ENCODE measurements around the gene PRKCE. TPM values are rescaled to one million over a fixed set of nuclear protein-coding genes. Genes with fewer than 3 reads are reported as not detected.

The PRKCE gene
- total and polyA plus RNA-seq, 4 experiments from 2014 or later, result 1.8 to 21.7 (median 11.0) TPM

- Mint-ChIP-seq H3K4me3 (no peak overlapping the region), H3K27ac (no peak overlapping the region), H3K27me3 (no peaks in the 10 kb centered on the region), H3K4me1 (no peaks in the 10 kb centered on the region), H3K9me3 (peaks cover 0 to 2% (median 0%) of the 10 kb centered on the region in 8 donors), H3K36me3 (no peaks in the 10 kb centered on the region)
- POLR2A ChIA-PET (ENCODE audit: partially characterized antibody), result no interaction called here
- DNase-seq, result no peak
- Histone ChIP-seq H3K27me3 (ENCODE audit: insufficient read depth, low read length) (no peaks in the 10 kb centered on the region), H3K4me1 (ENCODE audit: insufficient read depth, low read length) (no peaks in the 10 kb centered on the region), H3K36me3 (ENCODE audit: insufficient read depth, low read length) (no peaks in the 10 kb centered on the region), H3K4me3 (ENCODE audit: low read length in 2 of 2) (no peak overlapping the region), H3K27ac (ENCODE audit: low read depth, low read length) (no peak overlapping the region), H3K9me3 (ENCODE audit: control insufficient read depth in 1 of 2, low read length in 2 of 2) (no peaks in the 10 kb centered on the region)
- intact Hi-C loops (cut with micrococcal nuclease), result no loop called here
- CTCF ChIA-PET (ENCODE audit: partially characterized antibody), result no interaction called here
Observed at GRCh38 chr2:46135228-46135855, 483.9 kb downstream of the PRKCE start.

DNA sequence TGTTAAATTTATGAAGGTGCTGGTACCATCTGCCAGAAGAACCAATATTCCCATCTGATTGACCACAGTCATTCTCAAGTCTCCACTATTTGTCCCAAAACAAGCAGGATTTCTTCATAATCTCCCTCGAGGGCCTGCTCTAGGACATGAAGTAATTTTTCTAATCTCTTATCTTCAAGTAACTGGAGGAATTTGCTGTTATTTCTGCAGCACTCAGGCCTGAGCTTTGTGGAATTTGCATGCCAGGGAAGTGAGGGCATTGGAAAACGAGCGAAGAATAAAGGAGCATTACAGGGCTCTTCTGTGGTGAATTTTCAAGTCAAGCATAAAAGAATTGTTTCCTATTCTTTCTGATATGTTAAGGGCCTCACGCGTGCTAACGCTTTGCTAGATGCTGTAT, 484.5 kb downstream of the PRKCE start:
- no peaks in the 10 kb centered on the region for H3K36me3 Mint-ChIP-seq
- POLR2A ChIA-PET (ENCODE audit: partially characterized antibody), result no interaction called here
- H3K27ac ChIP-seq (ENCODE audit: low read depth, low read length), result no peak overlapping the region
- no peaks in the 10 kb centered on the region for H3K4me1 Mint-ChIP-seq
- no peak for DNase-seq
- H3K9me3 ChIP-seq (ENCODE audit: control insufficient read depth in 1 of 2, low read length in 2 of 2), result no peaks in the 10 kb centered on the region
- H3K4me1 ChIP-seq (ENCODE audit: insufficient read depth, low read length), result no peaks in the 10 kb centered on the region
- no peaks in the 10 kb centered on the region for H3K27me3 ChIP-seq (ENCODE audit: insufficient read depth, low read length)
- CTCF ChIA-PET (ENCODE audit: partially characterized antibody), result no interaction called here
- H3K4me3 ChIP-seq (ENCODE audit: low read length in 2 of 2), result no peak overlapping the region
- peaks cover 0 to 2% (median 0%) of the 10 kb centered on the region in 8 donors for H3K9me3 Mint-ChIP-seq
- H3K4me3 Mint-ChIP-seq, result no peak overlapping the region
- no peak overlapping the region for H3K27ac Mint-ChIP-seq
- H3K36me3 ChIP-seq (ENCODE audit: insufficient read depth, low read length), result no peaks in the 10 kb centered on the region
- no peaks in the 10 kb centered on the region for H3K27me3 Mint-ChIP-seq
- intact Hi-C loops (cut with micrococcal nuclease), result no loop called here

DNA sequence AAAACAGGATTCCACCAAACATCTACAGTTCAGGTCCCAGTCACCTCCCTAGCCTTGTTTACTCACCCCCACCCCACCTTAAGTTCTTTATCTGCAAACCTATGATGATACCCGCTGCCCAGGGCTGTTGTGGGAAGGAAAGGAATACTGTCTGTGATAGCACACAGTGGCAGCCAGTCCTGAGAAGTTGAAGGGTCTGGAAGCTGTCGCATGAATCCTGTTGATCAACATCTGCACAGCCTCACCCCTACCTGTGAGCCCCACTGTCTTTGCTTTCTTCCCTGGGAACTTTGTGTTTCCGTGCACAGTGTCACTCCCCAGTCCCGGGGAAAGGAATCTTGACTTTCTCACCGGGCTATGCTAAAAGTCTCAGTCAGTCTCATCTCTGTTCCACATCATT, 485.0 kb downstream of the PRKCE start:
- no peak overlapping the region for H3K27ac Mint-ChIP-seq
- peaks cover 0 to 2% (median 0%) of the 10 kb centered on the region in 8 donors for H3K9me3 Mint-ChIP-seq
- Histone ChIP-seq H3K36me3 (ENCODE audit: insufficient read depth, low read length) (no peaks in the 10 kb centered on the region), H3K27me3 (ENCODE audit: insufficient read depth, low read length) (no peaks in the 10 kb centered on the region), H3K4me1 (ENCODE audit: insufficient read depth, low read length) (no peaks in the 10 kb centered on the region), H3K9me3 (ENCODE audit: control insufficient read depth in 1 of 2, low read length in 2 of 2) (no peaks in the 10 kb centered on the region), H3K27ac (ENCODE audit: low read depth, low read length) (no peak overlapping the region), H3K4me3 (ENCODE audit: low read length in 2 of 2) (no peak overlapping the region)
- no peaks in the 10 kb centered on the region for H3K27me3 Mint-ChIP-seq
- H3K4me1 Mint-ChIP-seq, result no peaks in the 10 kb centered on the region
- ChIA-PET POLR2A (ENCODE audit: partially characterized antibody) (no interaction called here), CTCF (ENCODE audit: partially characterized antibody) (no interaction called here)
- no peak overlapping the region for H3K4me3 Mint-ChIP-seq
- DNase-seq, result no peak
- no peaks in the 10 kb centered on the region for H3K36me3 Mint-ChIP-seq
- intact Hi-C loops (cut with micrococcal nuclease), result no loop called here

DNA sequence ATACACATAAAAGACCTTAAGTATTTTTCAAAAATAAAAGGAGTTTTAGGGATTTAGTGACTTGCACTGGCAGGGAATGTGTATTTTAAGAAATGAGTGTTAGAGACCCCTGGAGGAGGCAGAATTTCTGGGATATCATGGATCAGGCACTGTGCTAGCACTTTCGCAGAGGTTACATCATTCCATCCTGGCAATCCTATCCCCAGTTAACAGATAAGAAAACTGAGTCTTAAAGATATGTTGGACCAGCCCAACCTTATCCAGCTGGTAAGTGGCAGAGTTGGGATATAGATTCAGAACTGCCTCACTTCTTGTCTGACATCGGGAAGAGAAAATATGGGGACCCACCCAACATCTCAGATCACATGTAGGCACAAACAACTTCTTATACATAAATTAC, 485.5 kb downstream of the PRKCE start:
- no peak overlapping the region for H3K4me3 ChIP-seq (ENCODE audit: low read length in 2 of 2)
- H3K4me1 ChIP-seq (ENCODE audit: insufficient read depth, low read length), result no peaks in the 10 kb centered on the region
- Mint-ChIP-seq H3K9me3 (peaks cover 0 to 2% (median 0%) of the 10 kb centered on the region in 8 donors), H3K27ac (no peak overlapping the region), H3K36me3 (no peaks in the 10 kb centered on the region), H3K27me3 (no peaks in the 10 kb centered on the region), H3K4me1 (no peaks in the 10 kb centered on the region), H3K4me3 (no peak overlapping the region)
- DNase-seq, result no peak
- no peaks in the 10 kb centered on the region for H3K9me3 ChIP-seq (ENCODE audit: control insufficient read depth in 1 of 2, low read length in 2 of 2)
- H3K27me3 ChIP-seq (ENCODE audit: insufficient read depth, low read length), result no peaks in the 10 kb centered on the region
- intact Hi-C loops (cut with micrococcal nuclease), result no loop called here
- no peak overlapping the region for H3K27ac ChIP-seq (ENCODE audit: low read depth, low read length)
- CTCF ChIA-PET (ENCODE audit: partially characterized antibody), result no interaction called here
- POLR2A ChIA-PET (ENCODE audit: partially characterized antibody), result no interaction called here
- no peaks in the 10 kb centered on the region for H3K36me3 ChIP-seq (ENCODE audit: insufficient read depth, low read length)

DNA sequence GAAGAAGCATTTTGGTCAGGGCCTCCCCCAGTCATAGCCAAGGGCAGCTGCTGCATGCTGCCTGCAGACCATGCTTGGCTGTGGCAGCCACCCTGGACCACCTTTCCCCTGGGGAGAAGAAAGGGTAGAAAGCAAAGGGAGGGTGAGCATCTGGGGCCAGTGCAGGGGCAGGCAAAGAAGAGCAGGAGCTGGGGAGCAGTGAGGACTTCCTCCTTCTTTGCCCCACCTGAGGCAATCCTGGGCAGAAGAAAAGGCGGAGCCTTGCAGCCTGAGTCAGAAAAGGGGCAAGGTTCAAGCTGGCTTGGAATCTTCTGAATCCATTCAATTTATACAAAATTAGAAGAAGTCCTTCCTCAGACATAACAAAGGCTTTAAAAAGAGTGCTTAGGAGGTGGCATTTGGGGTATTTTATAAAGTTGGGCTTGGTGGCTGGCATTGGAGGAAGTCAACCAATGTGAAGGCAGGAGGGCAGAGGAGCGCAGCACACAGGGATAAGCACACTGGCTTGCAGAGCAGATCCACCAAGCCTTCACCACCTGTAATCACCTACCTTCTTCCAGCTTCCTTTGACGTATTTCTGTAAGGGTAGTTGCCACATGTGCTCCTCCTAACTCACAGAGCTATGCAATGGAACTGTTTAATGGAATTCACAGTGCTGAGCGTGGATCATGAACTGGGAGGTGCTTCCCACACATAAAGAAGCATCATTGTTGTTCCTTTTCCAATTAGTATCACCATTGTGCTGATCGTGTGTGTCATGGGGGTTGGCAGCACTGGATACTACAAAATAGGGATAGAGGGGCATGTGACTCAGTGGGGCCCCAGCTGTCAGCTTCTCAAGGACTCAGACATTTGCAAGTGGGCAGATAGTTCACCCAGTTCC, 491.3 kb downstream of the PRKCE start:
- ChIA-PET CTCF (ENCODE audit: partially characterized antibody) (interaction anchor here (1.6 kb wide), 1 partner anchor 80 kb away, joined by 4 read pairs; no protein-coding TSS in a partner anchor), POLR2A (ENCODE audit: partially characterized antibody) (no interaction called here)
- H3K36me3 Mint-ChIP-seq, result peaks cover 8 to 13% of the 10 kb centered on the region in 2 donors
- Histone ChIP-seq H3K4me3 (ENCODE audit: low read length in 2 of 2) (no peak overlapping the region), H3K4me1 (ENCODE audit: insufficient read depth, low read length) (no peaks in the 10 kb centered on the region), H3K27me3 (ENCODE audit: insufficient read depth, low read length) (no peaks in the 10 kb centered on the region), H3K36me3 (ENCODE audit: insufficient read depth, low read length) (no peaks in the 10 kb centered on the region), H3K27ac (ENCODE audit: low read depth, low read length) (no peak overlapping the region), H3K9me3 (ENCODE audit: control insufficient read depth in 1 of 2, low read length in 2 of 2) (no peaks in the 10 kb centered on the region)
- intact Hi-C loops (cut with micrococcal nuclease), result no loop called here
- H3K27me3 Mint-ChIP-seq, result no peaks in the 10 kb centered on the region
- no peak overlapping the region for H3K4me3 Mint-ChIP-seq
- no peaks in the 10 kb centered on the region for H3K9me3 Mint-ChIP-seq
- H3K27ac Mint-ChIP-seq, result no peak overlapping the region
- H3K4me1 Mint-ChIP-seq, result peaks cover 0 to 10% (median under 1%) of the 10 kb centered on the region in 4 donors
- DNase-seq, result no peak

DNA sequence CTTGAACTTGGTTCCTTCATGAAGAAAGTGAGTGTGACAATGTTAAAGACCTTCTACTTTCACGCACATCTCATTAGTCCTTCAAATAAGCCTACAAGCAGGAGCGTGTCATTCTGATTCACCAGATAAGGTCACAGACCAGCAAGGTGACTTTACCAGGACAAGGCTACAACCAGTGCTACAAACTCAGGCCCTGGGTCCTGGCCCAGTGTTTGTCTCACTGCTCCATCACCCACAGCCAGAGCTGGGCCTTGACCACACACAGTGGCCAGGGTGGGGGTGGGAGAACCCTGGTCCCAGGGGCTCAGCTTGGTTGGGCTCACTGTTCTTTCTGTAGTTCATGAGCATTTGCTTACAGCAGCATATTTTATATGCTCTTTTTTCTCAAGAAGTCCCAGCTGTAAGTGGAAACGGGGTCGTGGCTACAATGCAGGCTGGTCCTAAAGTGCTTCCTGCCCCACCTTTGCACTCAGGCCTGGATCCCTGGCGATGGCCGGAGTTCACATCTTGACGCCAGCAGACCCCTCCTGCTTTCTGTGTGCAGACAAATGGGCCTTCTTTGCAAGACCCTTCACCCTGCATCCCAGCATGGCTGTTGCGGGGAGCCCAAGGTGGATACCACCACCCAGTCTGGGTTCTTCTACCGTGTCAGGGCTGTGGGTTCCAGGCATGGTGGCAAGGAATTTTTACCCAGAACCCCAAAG, 492.1 kb downstream of the PRKCE start:
- H3K27ac ChIP-seq (ENCODE audit: low read depth, low read length), result no peak overlapping the region
- no peaks in the 10 kb centered on the region for H3K27me3 ChIP-seq (ENCODE audit: insufficient read depth, low read length)
- Mint-ChIP-seq H3K9me3 (no peaks in the 10 kb centered on the region), H3K4me3 (no peak overlapping the region), H3K27me3 (no peaks in the 10 kb centered on the region), H3K36me3 (peaks cover 8 to 16% of the 10 kb centered on the region in 2 donors), H3K27ac (no peak overlapping the region), H3K4me1 (peaks cover 0 to 10% (median under 1%) of the 10 kb centered on the region in 4 donors)
- DNase-seq, result no peak
- no peaks in the 10 kb centered on the region for H3K9me3 ChIP-seq (ENCODE audit: control insufficient read depth in 1 of 2, low read length in 2 of 2)
- H3K4me1 ChIP-seq (ENCODE audit: insufficient read depth, low read length), result no peaks in the 10 kb centered on the region
- ChIA-PET CTCF (ENCODE audit: partially characterized antibody) (interaction anchor here (1.6 kb wide), 1 partner anchor 81 kb away, joined by 4 read pairs; no protein-coding TSS in a partner anchor), POLR2A (ENCODE audit: partially characterized antibody) (no interaction called here)
- intact Hi-C loops (cut with micrococcal nuclease), result no loop called here
- H3K36me3 ChIP-seq (ENCODE audit: insufficient read depth, low read length), result no peaks in the 10 kb centered on the region
- no peak overlapping the region for H3K4me3 ChIP-seq (ENCODE audit: low read length in 2 of 2)

GRCh38 chr2:46144133-46144800, 492.8 kb downstream of the PRKCE start:
- Mint-ChIP-seq H3K36me3 (peaks cover 8 to 16% of the 10 kb centered on the region in 2 donors), H3K4me3 (no peak overlapping the region), H3K27ac (peak overlapping the region in 1 of 7 donors; percentile 65), H3K4me1 (peaks cover 0 to 10% (median under 1%) of the 10 kb centered on the region in 4 donors), H3K9me3 (no peaks in the 10 kb centered on the region), H3K27me3 (no peaks in the 10 kb centered on the region)
- CTCF ChIA-PET (ENCODE audit: partially characterized antibody), result interaction anchor here (1.6 kb wide), 1 partner anchor 81 kb away, joined by 4 read pairs; no protein-coding TSS in a partner anchor
- no peaks in the 10 kb centered on the region for H3K36me3 ChIP-seq (ENCODE audit: insufficient read depth, low read length)
- POLR2A ChIA-PET (ENCODE audit: partially characterized antibody), result no interaction called here
- H3K27me3 ChIP-seq (ENCODE audit: insufficient read depth, low read length), result no peaks in the 10 kb centered on the region
- H3K4me1 ChIP-seq (ENCODE audit: insufficient read depth, low read length), result no peaks in the 10 kb centered on the region
- H3K27ac ChIP-seq (ENCODE audit: low read depth, low read length), result no peak overlapping the region
- H3K4me3 ChIP-seq (ENCODE audit: low read length in 2 of 2), result no peak overlapping the region
- H3K9me3 ChIP-seq (ENCODE audit: control insufficient read depth in 1 of 2, low read length in 2 of 2), result no peaks in the 10 kb centered on the region
- no peak for DNase-seq
- intact Hi-C loops (cut with micrococcal nuclease), result no loop called here

Measured in CD4-positive, alpha-beta memory T cell (primary cell).